H1 (cell line): Measurements from ENCODE around the gene MAP2K5. TPM values are rescaled to one million over a fixed set of nuclear protein-coding genes. Genes with fewer than 3 reads are reported as not detected.

Experiments
- KDM4A ChIP-seq: IDR thresholded peaks from one replicate; pipeline ENCODE4 v1.7.1; 2012; ENCODE audit warnings: low read depth, mild to moderate bottlenecking, moderate library complexity, low read length, inconsistent platforms; ENCODE audit not compliant: severe bottlenecking
- polyA plus RNA-seq, 7 experiments: library from polyadenylated mRNA; depleted of rRNA in 3 of 7; stranded (reverse) in 5 of 7; unstranded in 2 of 7; fragments of >200 nt in 5 of 7; fragments of 200-250 nt in 2 of 7; gene quantifications; 1 replicate in 5 of 7; 2 replicates in 1 of 7; 4 replicates in 1 of 7; pipeline versions ENCODE4 v1.2.1 to v1.2.3, GENCODE V29; 2011 to 2013; ENCODE audit warnings: missing spikeins in 2 of 7, mixed read lengths in 2 of 7
- total RNA-seq: library from RNA; stranded (reverse); fragmentation: NEBNext Ultra II Directional; extraction: Animal tissue kit (Norgen Biotek cat#: 25700); gene quantifications from 2 replicates; pipeline ENCODE4 v1.2.1, GENCODE V29; 2021

The MAP2K5 gene
- total and polyA plus RNA-seq, 2 of the 8 experiments (the other 6 are each of a cell fraction or from before 2014, with no cell fraction given), result 4.4 to 15.8 TPM

GRCh38 chr15:67758619-67759300 is 216.3 kb downstream of the MAP2K5 start (continued):
- TF ChIP-seq KDM4A, result no peak
